DOHH2 (cell line): ENCODE measurements around the gene MOB2.
"Not testable (repeated sequence)": the region's sequence is repeated elsewhere in the genome, so short reads cannot be mapped to it uniquely, and the experiment has no call there.

Source experiments
- H3F3A ChIP-seq: fragments of 200-600 bp; sonication (generic), shearing (Covaris generic); 2 replicates; pipeline ENCODE4 v1.6.0; 2016; ENCODE audit warnings: antibody characterized with exemption, mild to moderate bottlenecking; ENCODE audit not compliant: control insufficient read depth, insufficient read depth
- H3K27ac ChIP-seq: fragments of 200-600 bp; sonication (generic); 2 replicates; pipeline ENCODE4 v1.5.1; 2014; ENCODE audit warnings: low read depth, mild to moderate bottlenecking, low read length, moderate library complexity
- H3K27me3 ChIP-seq: fragments of 200-600 bp; sonication (generic); 2 replicates; pipeline ENCODE4 v1.6.1; 2014; ENCODE audit warnings: mild to moderate bottlenecking, low read length, mixed read lengths; ENCODE audit not compliant: control insufficient read depth
- H3K36me3 ChIP-seq: fragments of 200-600 bp; sonication (generic); 2 replicates; pipeline ENCODE4 v1.6.1; 2014; ENCODE audit warnings: mild to moderate bottlenecking, low read length, moderate library complexity, mixed read lengths; ENCODE audit not compliant: control insufficient read depth
- H3K4me1 ChIP-seq: fragments of 200-600 bp; sonication (generic); 2 replicates; pipeline ENCODE4 v1.6.1; 2014; ENCODE audit warnings: mild to moderate bottlenecking, low read length, mixed read lengths; ENCODE audit not compliant: control insufficient read depth
- H3K4me2 ChIP-seq: fragments of 200-600 bp; sonication (generic); 2 replicates; pipeline ENCODE4 v1.6.0; 2014; ENCODE audit warnings: mild to moderate bottlenecking, low read length, moderate library complexity
- H3K4me3 ChIP-seq: fragments of 200-600 bp; sonication (generic); 2 replicates; pipeline ENCODE4 v1.5.1; 2014; ENCODE audit warnings: mild to moderate bottlenecking, low read length, mixed read lengths
- H3K79me2 ChIP-seq: fragments of 200-600 bp; sonication (generic); 2 replicates; pipeline ENCODE4 v1.6.1; 2014; ENCODE audit warnings: mild to moderate bottlenecking, low read length, mixed read lengths; ENCODE audit not compliant: control insufficient read depth
- H3K9me2 ChIP-seq: fragments of 200-600 bp; sonication (generic); replicated peaks from 2 replicates; pipeline ENCODE4 v1.6.1; 2014; ENCODE audit warnings: mild to moderate bottlenecking, low read length, mixed read lengths; ENCODE audit not compliant: control insufficient read depth
- H3K9me3 ChIP-seq: fragments of 200-600 bp; sonication (generic); 2 replicates; pipeline ENCODE4 v1.6.1; 2014; ENCODE audit warnings: antibody characterized with exemption, low read length, mixed read lengths; ENCODE audit not compliant: control insufficient read depth, insufficient read depth
- H4K20me1 ChIP-seq: fragments of 200-600 bp; sonication (generic); 2 replicates; pipeline ENCODE4 v1.6.0; 2014; ENCODE audit warnings: low read depth, mild to moderate bottlenecking, antibody characterized with exemption, low read length, moderate library complexity; ENCODE audit not compliant: control insufficient read depth, insufficient read depth
- EZH2phosphoT487 ChIP-seq: fragments of 200-600 bp; sonication (generic); IDR thresholded peaks from 2 replicates; pipeline ENCODE4 v1.6.1; 2017; ENCODE audit warnings: borderline replicate concordance, mild to moderate bottlenecking, antibody characterized with exemption, low read length, moderate library complexity, mixed read lengths
- TF ChIP-seq, protein P1 (sequence below): fragments of 200-600 bp; sonication (generic); IDR thresholded peaks from one replicate; pipeline ENCODE4 v1.5.1; 2014; ENCODE audit warnings: antibody characterized with exemption, mild to moderate bottlenecking, low read depth, low read length; ENCODE audit not compliant: poor library complexity, severe bottlenecking

MOB2 gene

DNA sequence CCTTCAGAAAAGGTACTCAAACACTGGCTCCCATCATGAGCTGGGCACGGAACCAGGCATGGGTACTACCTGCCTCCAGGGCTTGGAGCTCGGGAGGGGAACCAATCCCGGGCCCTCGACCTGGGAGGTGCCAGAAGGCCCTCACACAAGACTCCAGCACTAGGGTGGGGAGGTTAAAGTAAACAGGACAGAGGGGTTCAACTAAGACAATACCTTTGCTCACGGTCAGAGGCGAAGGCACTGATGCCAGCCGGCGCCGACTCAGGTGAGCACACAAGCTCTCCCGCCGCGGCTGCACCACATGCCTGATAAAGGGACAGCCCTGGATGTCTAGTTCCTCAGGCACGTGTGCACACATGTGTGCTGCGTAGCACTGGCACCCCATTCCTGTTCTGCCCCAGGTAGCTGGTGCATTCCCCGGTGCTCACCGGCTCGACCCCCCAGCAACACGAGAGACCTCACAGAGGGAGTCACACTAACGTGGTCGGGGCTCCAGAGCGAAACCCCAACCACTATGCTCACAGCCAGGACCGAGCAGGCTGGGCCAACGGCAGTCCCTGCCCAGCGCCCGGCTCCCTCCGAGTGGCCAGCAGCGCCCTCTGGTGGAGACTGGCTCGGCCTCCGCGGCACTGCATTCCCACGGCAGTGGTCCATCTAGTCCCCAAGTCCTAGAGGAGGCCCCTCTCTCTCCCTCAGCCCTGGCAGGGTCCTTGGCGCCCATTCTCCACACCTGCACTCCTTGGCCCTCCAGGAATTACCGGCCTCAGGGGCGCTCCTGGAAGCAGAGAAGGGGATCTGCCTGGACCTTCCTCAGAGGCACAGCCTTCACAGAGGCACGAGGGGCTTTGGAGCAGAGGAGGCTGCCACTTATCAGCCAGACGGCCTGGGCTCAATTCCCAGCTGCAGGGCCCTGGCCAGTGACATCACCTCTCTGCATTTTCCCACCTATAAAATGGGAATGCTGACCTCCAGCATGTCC, 28.8 kb upstream of the MOB2 start:
- 0 out of 2 replicates have a peak, but pooled peaks cover 3% of the 10 kb centered on the region for H3K4me1 ChIP-seq
- no peaks in the 10 kb centered on the region for H3K9me2 ChIP-seq
- no peaks in the 10 kb centered on the region for H3K36me3 ChIP-seq
- no peaks in the 10 kb centered on the region for H3K9me3 ChIP-seq
- H3K27ac ChIP-seq: no peak overlapping the region
- H3K4me3 ChIP-seq: no peak overlapping the region
- H4K20me1 ChIP-seq: peaks cover 28% of the 10 kb centered on the region
- peaks cover 6% of the 10 kb centered on the region; the same call in 1 of the 2 replicates for H3F3A ChIP-seq
- no peaks in the 10 kb centered on the region for H3K27me3 ChIP-seq
- peaks cover 67% of the 10 kb centered on the region for H3K79me2 ChIP-seq
- no peak overlapping the region for H3K4me2 ChIP-seq
- TF ChIP-seq, protein P1, sequence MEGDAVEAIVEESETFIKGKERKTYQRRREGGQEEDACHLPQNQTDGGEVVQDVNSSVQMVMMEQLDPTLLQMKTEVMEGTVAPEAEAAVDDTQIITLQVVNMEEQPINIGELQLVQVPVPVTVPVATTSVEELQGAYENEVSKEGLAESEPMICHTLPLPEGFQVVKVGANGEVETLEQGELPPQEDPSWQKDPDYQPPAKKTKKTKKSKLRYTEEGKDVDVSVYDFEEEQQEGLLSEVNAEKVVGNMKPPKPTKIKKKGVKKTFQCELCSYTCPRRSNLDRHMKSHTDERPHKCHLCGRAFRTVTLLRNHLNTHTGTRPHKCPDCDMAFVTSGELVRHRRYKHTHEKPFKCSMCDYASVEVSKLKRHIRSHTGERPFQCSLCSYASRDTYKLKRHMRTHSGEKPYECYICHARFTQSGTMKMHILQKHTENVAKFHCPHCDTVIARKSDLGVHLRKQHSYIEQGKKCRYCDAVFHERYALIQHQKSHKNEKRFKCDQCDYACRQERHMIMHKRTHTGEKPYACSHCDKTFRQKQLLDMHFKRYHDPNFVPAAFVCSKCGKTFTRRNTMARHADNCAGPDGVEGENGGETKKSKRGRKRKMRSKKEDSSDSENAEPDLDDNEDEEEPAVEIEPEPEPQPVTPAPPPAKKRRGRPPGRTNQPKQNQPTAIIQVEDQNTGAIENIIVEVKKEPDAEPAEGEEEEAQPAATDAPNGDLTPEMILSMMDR: peak; percentile 89
- TF ChIP-seq EZH2phosphoT487: no peak

DNA sequence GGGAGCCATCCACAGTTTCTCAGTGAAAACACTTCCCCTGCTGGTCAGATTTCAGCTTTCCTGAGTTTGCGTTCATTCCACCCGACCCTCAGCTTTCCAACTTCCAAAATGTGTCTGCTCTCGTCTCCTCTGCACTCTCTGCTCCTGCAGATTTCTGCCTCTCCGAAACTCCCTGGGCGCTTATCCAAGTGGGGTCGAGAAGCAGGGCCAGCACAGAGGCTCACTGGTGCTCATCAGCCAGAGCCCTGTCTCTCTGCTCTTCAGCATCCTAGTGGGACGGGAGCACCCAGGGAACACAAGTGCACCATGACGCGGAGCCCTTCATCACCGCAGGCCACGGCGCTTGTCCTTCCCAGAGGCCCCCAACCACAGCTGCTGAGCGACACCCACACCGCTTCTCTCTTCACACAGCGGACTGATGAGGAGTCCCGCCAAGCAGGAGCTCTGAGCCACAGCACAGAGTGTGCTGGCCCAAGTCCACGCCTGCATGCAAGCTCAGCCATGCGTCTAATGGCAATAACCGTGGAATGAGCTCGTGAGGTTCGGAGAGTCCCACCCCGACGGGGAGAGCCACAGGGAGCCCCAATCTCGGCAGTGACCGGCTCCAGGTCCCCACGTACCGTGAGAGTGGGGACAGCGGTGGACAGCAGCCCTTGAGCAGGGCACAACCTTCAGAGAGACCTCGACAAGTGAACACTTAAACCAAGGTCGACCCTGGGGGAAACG, 27.9 kb upstream of the MOB2 start:
- TF ChIP-seq, protein P1: no peak
- no peak for TF ChIP-seq EZH2phosphoT487
- no peaks in the 10 kb centered on the region for H3K9me2 ChIP-seq
- peaks cover 6% of the 10 kb centered on the region; the same call in 1 of the 2 replicates for H3F3A ChIP-seq
- H3K79me2 ChIP-seq: peaks cover 63% of the 10 kb centered on the region
- H3K4me3 ChIP-seq: no peak overlapping the region
- no peaks in the 10 kb centered on the region for H3K36me3 ChIP-seq
- no peak overlapping the region for H3K4me2 ChIP-seq
- H3K9me3 ChIP-seq: no peaks in the 10 kb centered on the region
- 0 out of 2 replicates have a peak, but pooled peaks cover 3% of the 10 kb centered on the region for H3K4me1 ChIP-seq
- H3K27me3 ChIP-seq: no peaks in the 10 kb centered on the region
- no peak overlapping the region for H3K27ac ChIP-seq
- peaks cover 26% of the 10 kb centered on the region for H4K20me1 ChIP-seq

GRCh38 chr11:1513326-1514296, 27.0 kb upstream of the MOB2 start:
- H3K4me1 ChIP-seq: 0 out of 2 replicates have a peak, but pooled peaks cover 3% of the 10 kb centered on the region
- no peak overlapping the region for H3K4me3 ChIP-seq
- no peaks in the 10 kb centered on the region for H3K36me3 ChIP-seq
- peaks cover 29% of the 10 kb centered on the region for H4K20me1 ChIP-seq
- no peaks in the 10 kb centered on the region for H3K9me2 ChIP-seq
- H3K79me2 ChIP-seq: peaks cover 64% of the 10 kb centered on the region
- no peaks in the 10 kb centered on the region for H3K27me3 ChIP-seq
- peaks cover 6% of the 10 kb centered on the region; the same call in 1 of the 2 replicates for H3F3A ChIP-seq
- H3K9me3 ChIP-seq: no peaks in the 10 kb centered on the region
- TF ChIP-seq EZH2phosphoT487: no peak
- TF ChIP-seq, protein P1: no peak
- H3K4me2 ChIP-seq: no peak overlapping the region
- no peak overlapping the region for H3K27ac ChIP-seq

GRCh38 chr11:1512531-1513258, 26.1 kb upstream of the MOB2 start:
- not testable (repeated sequence) for H3K4me2 ChIP-seq, H3K4me1 ChIP-seq, H3K4me3 ChIP-seq, H3F3A ChIP-seq, H3K27ac ChIP-seq, H3K27me3 ChIP-seq, H3K36me3 ChIP-seq, H3K9me2 ChIP-seq, H3K9me3 ChIP-seq
- Histone ChIP-seq H4K20me1 (peaks cover 27% of the 10 kb centered on the region), H3K79me2 (peaks cover 63% of the 10 kb centered on the region)
